BJ (cell line): ENCODE data around the gene SLC22A23. TPM values are rescaled to one million over a fixed set of nuclear protein-coding genes. Genes with fewer than 3 reads are reported as not detected.
A peak's percentile ranks its signal among the peaks of the same experiment; 100 is the strongest.

Experiments
- CTCF ChIA-PET: fragments of 350-600 bp; formaldehyde crosslinking; extraction: SDS; loops from one replicate; lab custom pipeline; 2021; ENCODE audit warnings: antibody characterized with exemption, inconsistent platforms; lab: Yijun Ruan, JAX
- POLR2A ChIA-PET: fragments of 300-600 bp; sonication (Branson Sonifier 250); formaldehyde crosslinking; extraction: SDS; loops from one replicate; lab custom pipeline; 2021; ENCODE audit warnings: antibody characterized with exemption; lab: Charles Lee
- DNase-seq: peaks from one replicate; pipeline ENCODE4 v3.0.0-alpha.2; 2011; ENCODE audit warnings: low read depth
- H3K27me3 ChIP-seq: 2 replicates; pipeline ENCODE4 v1.6.0; 2011; ENCODE audit warnings: low read length; ENCODE audit not compliant: control insufficient read depth, insufficient read depth
- H3K36me3 ChIP-seq: 2 replicates; pipeline ENCODE4 v1.5.1; 2011; ENCODE audit warnings: low read length; ENCODE audit not compliant: control insufficient read depth, insufficient read depth
- H3K4me3 ChIP-seq: 2 replicates; pipeline ENCODE4 v1.5.1; 2011; ENCODE audit warnings: low read depth, mild to moderate bottlenecking, control low read depth, low read length
- CTCF ChIP-seq: IDR thresholded peaks from 2 replicates; pipeline ENCODE4 v1.5.1; 2011; ENCODE audit warnings: low read depth, mild to moderate bottlenecking, control low read depth, inconsistent platforms, low read length, moderate library complexity; ENCODE audit not compliant: insufficient read depth
- polyA plus RNA-seq: library from polyadenylated mRNA; depleted of rRNA; stranded (reverse); fragments of >200 nt; gene quantifications from 2 replicates; pipeline ENCODE4 v1.2.3, GENCODE V29; 2011

SLC22A23 gene
- polyA plus RNA-seq, 1 experiment, result 0.44 TPM

GRCh38 chr6:3455569-3456394, 1.1 kb downstream of the SLC22A23 start:
- Histone ChIP-seq H3K36me3 (no peaks in the 10 kb centered on the region), H3K4me3 (peak overlapping the region; percentile 48), H3K27me3 (peaks cover 23% of the 10 kb centered on the region)
- ChIA-PET POLR2A (no interaction called here), CTCF (interaction anchor here (0.6 to 5.9 kb wide), 3 partner anchors 10 to 13 kb away, joined by 4 to 28 read pairs (median 4); no protein-coding TSS in a partner anchor)
- TF ChIP-seq CTCF, result no peak
- no peak for DNase-seq

GRCh38 chr6:3455147-3455568, 1.7 kb downstream of the SLC22A23 start:
- no peaks in the 10 kb centered on the region for H3K36me3 ChIP-seq
- H3K4me3 ChIP-seq, result no peak overlapping the region
- ChIA-PET CTCF (interaction anchor here (1.8 to 5.9 kb wide), 2 partner anchors 9 to 12 kb away, joined by 4 to 28 read pairs; no protein-coding TSS in a partner anchor), POLR2A (no interaction called here)
- H3K27me3 ChIP-seq, result peaks cover 23% of the 10 kb centered on the region
- DNase-seq, result no peak
- no peak for TF ChIP-seq CTCF

- TF ChIP-seq CTCF, result no peak
- ChIA-PET CTCF (interaction anchor here (1.6 to 5.9 kb wide), 3 partner anchors 9 to 43 kb away, joined by 4 to 28 read pairs (median 6); no protein-coding TSS in a partner anchor), POLR2A (no interaction called here)
- Histone ChIP-seq H3K4me3 (no peak overlapping the region), H3K27me3 (peaks cover 23% of the 10 kb centered on the region), H3K36me3 (no peaks in the 10 kb centered on the region)
- no peak for DNase-seq
These were observed 2.4 kb downstream of the SLC22A23 start for GRCh38 chr6:3454273-3455010.

GRCh38 chr6:3453413-3454272, 3.2 kb downstream of the SLC22A23 start:
- H3K27me3 ChIP-seq, result peaks cover 23% of the 10 kb centered on the region
- CTCF ChIA-PET, result interaction anchor here (1.6 to 5.9 kb wide), 3 partner anchors 8 to 43 kb away, joined by 4 to 28 read pairs (median 6); no protein-coding TSS in a partner anchor
- no peak overlapping the region for H3K4me3 ChIP-seq
- TF ChIP-seq CTCF, result no peak
- DNase-seq, result no peak
- H3K36me3 ChIP-seq, result no peaks in the 10 kb centered on the region
- POLR2A ChIA-PET, result no interaction called here
